Activated CD4-positive, alpha-beta T cell treated with anti-CD3 and anti-CD28 coated beads, Interleukin-2, amount 10 ng/mL, durations not matched to agents 24 days and 14 days (primary cell): ENCODE measurements around the gene MCF2L. TPM values are rescaled to one million over a fixed set of nuclear protein-coding genes. Genes with fewer than 3 reads are reported as not detected.

ENCODE experiments used
- DNase-seq: peaks from one replicate; pipeline ENCODE4 v3.0.0; 2022
- H3K27ac Mint-ChIP-seq: one replicate; pipeline ENCODE4 v1.8.0; 2022; ENCODE audit warnings: mild to moderate bottlenecking, mixed read lengths
- H3K27me3 Mint-ChIP-seq: one replicate; pipeline ENCODE4 v1.8.0; 2022; ENCODE audit warnings: mixed read lengths
- H3K36me3 Mint-ChIP-seq: one replicate; pipeline ENCODE4 v1.8.0; 2022; ENCODE audit warnings: low read depth, mild to moderate bottlenecking, mixed read lengths
- H3K4me1 Mint-ChIP-seq: one replicate; pipeline ENCODE4 v1.8.0; 2021; ENCODE audit warnings: mixed read lengths
- H3K4me3 Mint-ChIP-seq: one replicate; pipeline ENCODE4 v1.8.0; 2022; ENCODE audit warnings: mild to moderate bottlenecking, moderate library complexity, mixed read lengths
- H3K9me3 Mint-ChIP-seq: one replicate; pipeline ENCODE4 v1.8.0; 2021; ENCODE audit warnings: mixed read lengths
- intact Hi-C: fragments of 100-400 bp; cut with micrococcal nuclease; formaldehyde crosslinking; loops from one replicate; pipeline ENCODE4 v1.15.1; 2023
- total RNA-seq: library from RNA; stranded (reverse); gene quantifications from 2 replicates; pipeline ENCODE4 v1.2.3, GENCODE V29; 2022

MCF2L gene
- total RNA-seq, 1 donor from 2014 or later, result 0.09 TPM

GRCh38 chr13:112963641-112964040, 5.4 kb upstream of the MCF2L start:
- Mint-ChIP-seq H3K9me3 (no peaks in the 10 kb centered on the region), H3K36me3 (no peaks in the 10 kb centered on the region), H3K4me3 (no peak overlapping the region), H3K27ac (no peak overlapping the region), H3K27me3 (peaks cover 11% of the 10 kb centered on the region), H3K4me1 (no peaks in the 10 kb centered on the region)
- intact Hi-C loops, result no loop called here
- no peak for DNase-seq

GRCh38 chr13:112964971-112965492, 4.0 kb upstream of the MCF2L start:
- Mint-ChIP-seq H3K27ac (no peak overlapping the region), H3K4me1 (peaks cover 6% of the 10 kb centered on the region), H3K27me3 (peaks cover 20% of the 10 kb centered on the region), H3K9me3 (no peaks in the 10 kb centered on the region), H3K4me3 (no peak overlapping the region), H3K36me3 (no peaks in the 10 kb centered on the region)
- DNase-seq, result no peak
- intact Hi-C loops, result no loop called here

DNA sequence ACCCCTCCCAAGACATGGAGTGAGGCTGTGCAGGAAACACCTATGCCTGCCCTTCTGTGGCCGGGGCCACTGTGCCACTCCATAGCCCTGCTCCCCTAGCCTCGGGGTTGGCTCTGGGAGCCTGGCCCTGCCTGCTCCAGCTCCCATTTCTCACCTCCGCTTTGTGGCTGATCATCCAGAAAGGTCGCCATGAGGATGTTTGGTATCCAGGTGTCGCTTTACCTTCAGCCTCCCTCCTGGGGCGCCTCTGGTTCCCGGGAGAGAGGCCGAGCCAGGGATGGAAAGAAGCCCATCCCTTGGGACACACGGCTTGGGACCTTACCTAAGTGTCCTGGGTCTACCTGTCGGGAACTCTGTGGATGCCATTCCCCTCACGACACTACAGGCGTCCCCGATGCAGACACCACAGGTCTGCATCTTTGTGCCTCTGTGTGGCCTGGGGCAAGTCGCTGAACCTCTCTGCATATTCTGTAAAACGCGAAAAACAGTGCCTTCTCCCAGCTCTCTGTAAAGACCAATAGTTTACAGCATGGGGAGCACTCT, 3.4 kb upstream of the MCF2L start:
- no peak for DNase-seq
- peaks cover 6% of the 10 kb centered on the region for H3K4me1 Mint-ChIP-seq
- H3K9me3 Mint-ChIP-seq, result no peaks in the 10 kb centered on the region
- no peak overlapping the region for H3K27ac Mint-ChIP-seq
- H3K4me3 Mint-ChIP-seq, result no peak overlapping the region
- intact Hi-C loops, result no loop called here
- no peaks in the 10 kb centered on the region for H3K36me3 Mint-ChIP-seq
- peaks cover 26% of the 10 kb centered on the region for H3K27me3 Mint-ChIP-seq

DNA sequence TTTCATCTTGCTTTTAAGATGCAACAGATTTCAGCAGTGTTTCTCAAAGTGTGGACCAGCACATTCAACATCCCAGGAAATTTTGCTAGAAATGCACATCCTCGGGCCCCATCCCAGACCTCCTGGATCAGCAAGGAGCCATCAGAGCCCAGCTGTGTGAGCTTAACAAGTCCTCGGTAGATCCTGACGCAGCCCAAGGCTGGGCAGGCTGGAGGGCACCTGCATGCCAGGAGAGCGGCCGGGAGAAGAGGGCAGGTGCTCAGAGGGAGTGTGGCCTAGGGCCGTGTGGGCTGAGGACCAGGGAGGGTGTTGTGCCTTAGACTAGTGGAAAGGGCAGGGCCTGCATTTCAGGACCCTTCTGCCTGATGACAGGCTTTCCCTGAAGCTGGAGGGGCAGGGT, 2.2 kb upstream of the MCF2L start:
- intact Hi-C loops, result no loop called here
- Mint-ChIP-seq H3K4me1 (peaks cover 6% of the 10 kb centered on the region), H3K9me3 (no peaks in the 10 kb centered on the region), H3K36me3 (no peaks in the 10 kb centered on the region), H3K4me3 (no peak overlapping the region), H3K27ac (no peak overlapping the region), H3K27me3 (peaks cover 37% of the 10 kb centered on the region)
- DNase-seq, result no peak

- H3K27me3 Mint-ChIP-seq, result peaks cover 39% of the 10 kb centered on the region
- intact Hi-C loops, result no loop called here
- H3K9me3 Mint-ChIP-seq, result peaks cover 5% of the 10 kb centered on the region
- H3K4me3 Mint-ChIP-seq, result peak overlapping the region; percentile 54
- peaks cover 6% of the 10 kb centered on the region for H3K4me1 Mint-ChIP-seq
- H3K27ac Mint-ChIP-seq, result no peak overlapping the region
- no peak for DNase-seq
- H3K36me3 Mint-ChIP-seq, result no peaks in the 10 kb centered on the region
Observed at GRCh38 chr13:112967686-112968379, 1.2 kb upstream of the MCF2L start.

GRCh38 chr13:112968380-112968909, 569 bp upstream of the MCF2L start:
- H3K27ac Mint-ChIP-seq, result no peak overlapping the region
- no peaks in the 10 kb centered on the region for H3K36me3 Mint-ChIP-seq

DNA sequence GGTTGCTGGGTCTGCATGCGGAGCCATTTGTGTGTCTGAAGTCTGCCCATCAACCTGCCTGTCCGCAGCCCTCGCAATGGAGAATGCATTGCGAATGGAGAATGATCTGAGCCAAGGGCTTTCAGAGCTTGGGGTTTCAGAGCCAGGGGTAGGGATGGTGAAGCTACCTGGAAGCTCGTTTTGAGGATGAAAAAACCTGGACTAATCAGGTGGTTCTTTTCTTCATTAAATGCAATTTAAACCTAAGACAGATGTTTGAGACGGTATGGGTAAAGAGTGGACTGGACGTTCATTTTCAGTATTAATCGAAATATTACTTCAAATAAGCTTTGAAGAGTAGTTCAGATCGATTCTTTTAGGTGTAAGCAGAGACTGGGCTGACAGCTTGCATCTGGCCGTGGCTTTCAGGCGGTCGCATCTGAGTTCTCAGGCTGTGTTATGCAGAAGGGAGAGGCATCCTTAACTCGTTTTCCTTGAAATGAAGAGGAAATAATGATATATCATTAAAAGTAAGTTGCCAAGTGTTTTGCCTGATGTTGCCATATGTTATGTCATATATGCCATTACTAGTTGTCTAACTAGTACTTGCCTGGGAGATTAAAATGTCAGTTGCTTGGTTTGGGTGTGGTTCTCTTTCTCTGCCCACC, 801 bp downstream of the MCF2L start:
- Mint-ChIP-seq H3K4me1 (peaks cover 6% of the 10 kb centered on the region), H3K36me3 (no peaks in the 10 kb centered on the region), H3K4me3 (peak overlapping the region; percentile 78), H3K27me3 (peaks cover 39% of the 10 kb centered on the region), H3K9me3 (peaks cover 5% of the 10 kb centered on the region), H3K27ac (no peak overlapping the region)
- intact Hi-C loops, result no loop called here
- no peak for DNase-seq

More at GRCh38 chr13:112968380-112968909, 569 bp upstream of the MCF2L start:
- DNase-seq, result peak; percentile 74
- H3K9me3 Mint-ChIP-seq, result peaks cover 5% of the 10 kb centered on the region
- peak overlapping the region; percentile 54 for H3K4me3 Mint-ChIP-seq
- intact Hi-C loops, result no loop called here
- peaks cover 6% of the 10 kb centered on the region for H3K4me1 Mint-ChIP-seq
- peaks cover 39% of the 10 kb centered on the region for H3K27me3 Mint-ChIP-seq

GRCh38 chr13:112970552-112971287, 1.7 kb downstream of the MCF2L start:
- peaks cover 6% of the 10 kb centered on the region for H3K4me1 Mint-ChIP-seq
- H3K27ac Mint-ChIP-seq, result no peak overlapping the region
- intact Hi-C loops, result no loop called here
- no peaks in the 10 kb centered on the region for H3K36me3 Mint-ChIP-seq
- no peak for DNase-seq
- H3K4me3 Mint-ChIP-seq, result no peak overlapping the region
- H3K27me3 Mint-ChIP-seq, result peaks cover 39% of the 10 kb centered on the region
- H3K9me3 Mint-ChIP-seq, result peaks cover 5% of the 10 kb centered on the region

DNA sequence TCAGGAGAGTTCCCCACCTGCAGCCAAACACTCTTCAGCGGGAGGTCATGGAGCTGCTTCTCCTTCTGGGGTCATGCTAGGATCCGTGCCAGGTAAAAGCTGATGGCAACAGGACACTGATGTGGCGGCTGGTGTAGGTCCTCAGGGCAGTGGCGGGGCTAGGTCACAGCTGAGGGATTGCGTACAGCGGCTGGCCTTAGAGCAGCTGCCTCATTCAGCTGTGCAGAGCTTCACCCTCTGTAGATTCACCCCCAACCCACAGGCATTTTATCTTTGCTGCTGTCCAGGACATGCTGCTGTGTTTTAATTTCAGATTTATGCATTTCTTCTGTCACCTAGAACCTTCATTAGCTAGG, 2.3 kb downstream of the MCF2L start:
- intact Hi-C loops, result no loop called here
- H3K4me3 Mint-ChIP-seq, result no peak overlapping the region
- H3K9me3 Mint-ChIP-seq, result peaks cover 5% of the 10 kb centered on the region
- DNase-seq, result no peak
- peaks cover 6% of the 10 kb centered on the region for H3K4me1 Mint-ChIP-seq
- H3K36me3 Mint-ChIP-seq, result no peaks in the 10 kb centered on the region
- H3K27me3 Mint-ChIP-seq, result peaks cover 39% of the 10 kb centered on the region
- H3K27ac Mint-ChIP-seq, result no peak overlapping the region

GRCh38 chr13:112972258-112972657, 3.2 kb downstream of the MCF2L start:
- Mint-ChIP-seq H3K9me3 (peaks cover 5% of the 10 kb centered on the region), H3K27ac (no peak overlapping the region), H3K36me3 (no peaks in the 10 kb centered on the region), H3K4me1 (peaks cover 6% of the 10 kb centered on the region), H3K27me3 (peaks cover 34% of the 10 kb centered on the region), H3K4me3 (no peak overlapping the region)
- intact Hi-C loops, result no loop called here
- no peak for DNase-seq

- DNase-seq, result no peak
- no peaks in the 10 kb centered on the region for H3K36me3 Mint-ChIP-seq
- H3K4me3 Mint-ChIP-seq, result no peak overlapping the region
- intact Hi-C loops, result no loop called here
- H3K27me3 Mint-ChIP-seq, result peaks cover 30% of the 10 kb centered on the region
- H3K9me3 Mint-ChIP-seq, result peaks cover 5% of the 10 kb centered on the region
- peaks cover 6% of the 10 kb centered on the region for H3K4me1 Mint-ChIP-seq
- no peak overlapping the region for H3K27ac Mint-ChIP-seq
Observed at GRCh38 chr13:112972867-112973576, 4.0 kb downstream of the MCF2L start.

- Mint-ChIP-seq H3K9me3 (peaks cover 5% of the 10 kb centered on the region), H3K4me3 (no peak overlapping the region), H3K27ac (no peak overlapping the region), H3K4me1 (peaks cover 6% of the 10 kb centered on the region), H3K27me3 (peaks cover 27% of the 10 kb centered on the region), H3K36me3 (no peaks in the 10 kb centered on the region)
- intact Hi-C loops, result no loop called here
- DNase-seq, result no peak
Observed at GRCh38 chr13:112973577-112973951, 4.5 kb downstream of the MCF2L start.

DNA sequence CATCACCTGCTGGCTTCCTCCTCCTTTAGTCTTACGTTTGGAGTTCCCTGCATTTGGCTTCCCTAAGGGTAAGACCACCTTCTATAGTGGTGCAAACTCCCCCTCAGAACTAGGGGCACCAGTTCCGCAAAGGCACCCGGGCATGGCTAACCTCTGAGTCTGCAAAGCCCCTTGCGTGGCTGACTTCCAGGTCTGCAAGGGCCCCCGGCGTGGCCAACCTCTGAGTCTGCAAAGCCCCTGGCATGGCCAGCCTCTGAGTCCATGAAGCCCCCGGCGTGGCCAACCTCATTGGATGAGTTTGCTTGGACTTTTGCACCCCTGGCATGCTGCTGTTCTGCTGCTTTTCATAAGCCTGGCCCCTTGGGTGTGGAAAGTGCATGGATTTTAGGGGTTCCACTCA, 5.1 kb downstream of the MCF2L start:
- DNase-seq, result no peak
- no peak overlapping the region for H3K4me3 Mint-ChIP-seq
- peaks cover 6% of the 10 kb centered on the region for H3K4me1 Mint-ChIP-seq
- no peak overlapping the region for H3K27ac Mint-ChIP-seq
- intact Hi-C loops, result no loop called here
- H3K9me3 Mint-ChIP-seq, result peaks cover 5% of the 10 kb centered on the region
- H3K36me3 Mint-ChIP-seq, result no peaks in the 10 kb centered on the region
- H3K27me3 Mint-ChIP-seq, result peaks cover 27% of the 10 kb centered on the region
